ENCODE data around the gene HNRNPA3. TPM values are rescaled to one million over a fixed set of nuclear protein-coding genes. Genes with fewer than 3 reads are reported as not detected.

Gene HNRNPA3
- total and polyA plus RNA-seq, 2 donors (not counting 3 experiments of a cell fraction or from before 2014, with no cell fraction given) = 57.5 to 316 TPM

DNA sequence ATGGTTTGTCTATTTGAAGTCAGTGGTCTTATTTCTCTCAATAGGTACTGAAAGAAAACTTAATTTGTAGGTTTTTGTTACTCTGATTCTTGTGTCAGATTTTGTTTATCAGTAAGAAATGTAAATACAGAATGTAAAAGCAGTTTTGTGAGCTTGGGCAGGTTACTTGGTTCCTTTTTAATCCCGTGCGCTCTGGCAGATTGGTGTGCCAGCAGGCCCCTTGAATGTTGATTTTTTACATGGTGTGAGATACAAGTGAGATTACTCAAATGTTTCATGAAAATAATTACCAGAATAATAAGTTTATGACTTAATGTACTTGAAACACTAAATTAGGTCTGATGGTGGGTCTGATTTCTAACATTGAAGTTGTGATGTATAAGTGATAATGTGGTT, 13.4 kb downstream of the HNRNPA3 start:
- H3K36me3 ChIP-seq (ENCODE audit: control insufficient read depth in 2 of 2, extremely low read depth in 1 of 2, insufficient read depth in 2 of 2, low read length in 2 of 2) = peaks cover 13 to 21% of the 10 kb centered on the region in 2 experiments
- no TSS peak for BruUV-seq (replicated peaks)
- DNase-seq (ENCODE audit: low read depth, low spot score) (no peak), FAIRE-seq (no peak)
- H3K79me2 ChIP-seq (ENCODE audit: control insufficient read depth, insufficient read depth, low read length) = peaks cover 3% of the 10 kb centered on the region
- peaks cover 5% of the 10 kb centered on the region for H4K20me1 ChIP-seq (replicated peaks; ENCODE audit: control insufficient read depth, extremely low read depth, insufficient read depth, low read length)
- H2AFZ ChIP-seq (ENCODE audit: low read depth, low read length) = no peak overlapping the region
- no peak overlapping the region for H3K4me3 ChIP-seq (replicated peaks in 1 of 3; ENCODE audit: insufficient read depth in 1 of 3, low read depth in 1 of 3, low read length in 3 of 3)
- H3K9me1 ChIP-seq (replicated peaks; ENCODE audit: control insufficient read depth, extremely low read depth, insufficient read depth, low read length) = no peaks in the 10 kb centered on the region
- ChIA-PET POLR2A (interaction anchor here (0.8 to 0.9 kb wide), 2 partner anchors 14 to 39 kb away, joined by 3 to 6 read pairs; no protein-coding TSS in a partner anchor), CTCF (interaction anchor here (1.2 to 11.6 kb wide), 5 partner anchors 12 to 111 kb away, joined by 3 to 98 read pairs (median 4); no protein-coding TSS in a partner anchor)
- dilution Hi-C loops (cut with MboI; ENCODE audit: extremely low pct_ligation_motif_present, low sequenced_read_pairs) (no loop called here), intact Hi-C loops (cut with micrococcal nuclease) (loop anchor here (5.0 kb wide), 1 partner anchor 36 kb away; the partner anchor contains the start of gene NFE2L2)
- no peak overlapping the region for H3K9ac ChIP-seq (replicated peaks; ENCODE audit: extremely low read depth, insufficient read depth, low read length)
- H3K4me1 ChIP-seq (ENCODE audit: control insufficient read depth, extremely low read depth, insufficient read depth, low read length) = no peaks in the 10 kb centered on the region
- no peaks in the 10 kb centered on the region for H3K9me3 ChIP-seq (replicated peaks; ENCODE audit: control insufficient read depth, insufficient read depth, low read length)
- H3K4me2 ChIP-seq (ENCODE audit: insufficient read depth, low read length) = no peak overlapping the region
- TF ChIP-seq JUN (IDR thresholded peaks at IDR 0.05; ENCODE audit: borderline replicate concordance, insufficient read depth, insufficient read length, low read depth) = no peak
- peak; percentile 7 for TF ChIP-seq POLR2A (IDR thresholded peaks at IDR 0.05; ENCODE audit: low read depth, low read length)
- TF ChIP-seq, protein P1, sequence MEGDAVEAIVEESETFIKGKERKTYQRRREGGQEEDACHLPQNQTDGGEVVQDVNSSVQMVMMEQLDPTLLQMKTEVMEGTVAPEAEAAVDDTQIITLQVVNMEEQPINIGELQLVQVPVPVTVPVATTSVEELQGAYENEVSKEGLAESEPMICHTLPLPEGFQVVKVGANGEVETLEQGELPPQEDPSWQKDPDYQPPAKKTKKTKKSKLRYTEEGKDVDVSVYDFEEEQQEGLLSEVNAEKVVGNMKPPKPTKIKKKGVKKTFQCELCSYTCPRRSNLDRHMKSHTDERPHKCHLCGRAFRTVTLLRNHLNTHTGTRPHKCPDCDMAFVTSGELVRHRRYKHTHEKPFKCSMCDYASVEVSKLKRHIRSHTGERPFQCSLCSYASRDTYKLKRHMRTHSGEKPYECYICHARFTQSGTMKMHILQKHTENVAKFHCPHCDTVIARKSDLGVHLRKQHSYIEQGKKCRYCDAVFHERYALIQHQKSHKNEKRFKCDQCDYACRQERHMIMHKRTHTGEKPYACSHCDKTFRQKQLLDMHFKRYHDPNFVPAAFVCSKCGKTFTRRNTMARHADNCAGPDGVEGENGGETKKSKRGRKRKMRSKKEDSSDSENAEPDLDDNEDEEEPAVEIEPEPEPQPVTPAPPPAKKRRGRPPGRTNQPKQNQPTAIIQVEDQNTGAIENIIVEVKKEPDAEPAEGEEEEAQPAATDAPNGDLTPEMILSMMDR (IDR thresholded peaks at IDR 0.05; ENCODE audit: extremely low read depth in 1 of 2, insufficient read depth in 1 of 2, low read depth in 1 of 2, low read length in 2 of 2) = no peak
- TF ChIP-seq, protein P2, sequence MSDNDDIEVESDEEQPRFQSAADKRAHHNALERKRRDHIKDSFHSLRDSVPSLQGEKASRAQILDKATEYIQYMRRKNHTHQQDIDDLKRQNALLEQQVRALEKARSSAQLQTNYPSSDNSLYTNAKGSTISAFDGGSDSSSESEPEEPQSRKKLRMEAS (IDR thresholded peaks at IDR 0.05; ENCODE audit: insufficient read depth, insufficient read length) = no peak
- no peak overlapping the region for H3K27ac ChIP-seq (ENCODE audit: insufficient read depth, low read depth, low read length)
- no peaks in the 10 kb centered on the region for H3K27me3 ChIP-seq (ENCODE audit: control insufficient read depth in 2 of 2, insufficient read depth in 2 of 2, low read length in 2 of 2)

Measured in endothelial cell of umbilical vein (primary cell).